ENCODE measurements around the gene C20orf204. TPM values are rescaled to one million over a fixed set of nuclear protein-coding genes. Genes with fewer than 3 reads are reported as not detected.
A peak's percentile ranks its signal among the peaks of the same experiment; 100 is the strongest.

C20orf204 gene
- total RNA-seq, 1 donor from 2014 or later, result 1.2 TPM

- no peak for DNase-seq (ENCODE audit: low spot score)
Observed at GRCh38 chr20:64041781-64042053, 5.7 kb downstream of the C20orf204 start.

GRCh38 chr20:64042054-64042781 is 6.2 kb downstream of the C20orf204 start:
- no peak for DNase-seq (ENCODE audit: low spot score)

- DNase-seq (ENCODE audit: low spot score), result no peak
Observed at GRCh38 chr20:64043768-64044167, 7.8 kb downstream of the C20orf204 start.

GRCh38 chr20:64044484-64045247 is 8.7 kb downstream of the C20orf204 start:
- DNase-seq (ENCODE audit: low spot score), result peak; percentile 79

- DNase-seq (ENCODE audit: low spot score), result no peak
Observed at GRCh38 chr20:64045346-64046011, 9.5 kb downstream of the C20orf204 start.

GRCh38 chr20:64047046-64047389 is 11.0 kb downstream of the C20orf204 start:
- no peak for DNase-seq (ENCODE audit: low spot score)

GRCh38 chr20:64047968-64048401 is 12.0 kb downstream of the C20orf204 start:
- no peak for DNase-seq (ENCODE audit: low spot score)

- no peak for DNase-seq (ENCODE audit: low spot score)
Observed at GRCh38 chr20:64048402-64049044, 12.5 kb downstream of the C20orf204 start.

- DNase-seq (ENCODE audit: low spot score), result no peak
Observed at GRCh38 chr20:64049060-64049877, 13.3 kb downstream of the C20orf204 start, which contains the start of gene SOX18. Gene SOX18, minus strand, starts transcription at chr20:64049639. Its CDS starts 123 bp downstream, at chr20:64049516.

GRCh38 chr20:64049878-64050260 is 13.9 kb downstream of the C20orf204 start:
- DNase-seq (ENCODE audit: low spot score), result no peak

- DNase-seq (ENCODE audit: low spot score), result no peak
Observed at GRCh38 chr20:64050261-64051032, 14.5 kb downstream of the C20orf204 start.

GRCh38 chr20:64051033-64051452 is 15.1 kb downstream of the C20orf204 start:
- no peak for DNase-seq (ENCODE audit: low spot score)

GRCh38 chr20:64051561-64052325 is 15.8 kb downstream of the C20orf204 start:
- no peak for DNase-seq (ENCODE audit: low spot score)

GRCh38 chr20:64052326-64052722 is 16.3 kb downstream of the C20orf204 start:
- no peak for DNase-seq (ENCODE audit: low spot score)

GRCh38 chr20:64052987-64053840 is 17.2 kb downstream of the C20orf204 start:
- no peak for DNase-seq (ENCODE audit: low spot score)

- peak; percentile 93 for DNase-seq (ENCODE audit: low spot score)
Observed at GRCh38 chr20:64053841-64054661, 18.1 kb downstream of the C20orf204 start.

GRCh38 chr20:64055396-64055892 is 19.5 kb downstream of the C20orf204 start:
- DNase-seq (ENCODE audit: low spot score), result no peak
